Ishikawa (cell line): Measurements from ENCODE around the gene PRKCSH.

Experiments used
- CEBPB ChIP-seq: IDR thresholded peaks from 2 replicates; pipeline ENCODE4 v1.6.1; 2012
- CREB1 ChIP-seq: IDR thresholded peaks from 2 replicates; pipeline ENCODE4 v1.6.1; 2012; ENCODE audit warnings: low read depth
- EGR1 ChIP-seq: IDR thresholded peaks from 2 replicates; pipeline ENCODE4 v1.6.1; 2012
- EP300 ChIP-seq: IDR thresholded peaks from 2 replicates; pipeline ENCODE4 v1.6.1; 2012; ENCODE audit warnings: borderline replicate concordance
- FOXM1 ChIP-seq: IDR thresholded peaks from 2 replicates; pipeline ENCODE4 v1.6.1; 2012; ENCODE audit warnings: low read depth, borderline replicate concordance
- RAD21 ChIP-seq: IDR thresholded peaks from 2 replicates; pipeline ENCODE4 v1.6.1; 2012; ENCODE audit warnings: low read depth
- REST ChIP-seq: IDR thresholded peaks from 2 replicates; pipeline ENCODE4 v1.6.1; 2012; ENCODE audit warnings: low read depth, mild to moderate bottlenecking
- TAF1 ChIP-seq: IDR thresholded peaks from 2 replicates; pipeline ENCODE4 v1.6.1; 2012; ENCODE audit warnings: low read depth, mild to moderate bottlenecking
- TCF12 ChIP-seq: IDR thresholded peaks from 2 replicates; pipeline ENCODE4 v1.6.1; 2012; ENCODE audit warnings: low read depth
- TEAD4 ChIP-seq: IDR thresholded peaks from 2 replicates; pipeline ENCODE4 v1.6.1; 2012
- YY1 ChIP-seq: IDR thresholded peaks from 2 replicates; pipeline ENCODE4 v1.6.1; 2012; ENCODE audit warnings: low read depth
- ZBTB7A ChIP-seq: IDR thresholded peaks from 2 replicates; pipeline ENCODE4 v1.6.1; 2012; ENCODE audit warnings: low read depth
- TF ChIP-seq, protein P1 (sequence below): IDR thresholded peaks from 2 replicates; pipeline ENCODE4 v1.6.1; 2012
- TF ChIP-seq, protein P2 (sequence below): IDR thresholded peaks from 2 replicates; pipeline ENCODE4 v1.6.1; 2012

DNA sequence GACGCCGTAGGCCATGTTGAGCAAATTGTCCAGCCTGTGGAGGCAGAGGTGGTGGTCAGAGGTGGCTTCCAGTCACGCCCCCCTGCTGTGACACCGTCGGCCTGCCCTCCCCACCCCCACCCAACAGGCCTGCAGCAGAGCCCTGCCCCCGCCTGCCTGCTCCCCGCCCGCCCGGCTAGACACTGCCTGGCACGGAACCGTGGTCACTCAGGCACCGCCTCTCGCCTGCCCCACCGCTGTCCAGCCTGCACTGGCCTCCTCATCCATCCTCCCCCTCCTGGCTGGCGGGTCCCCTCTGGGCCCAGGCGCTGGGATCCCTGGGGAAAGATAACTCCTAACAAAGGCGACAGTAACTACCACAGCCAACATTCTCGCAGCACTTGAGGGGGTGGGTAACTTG lies 21.7 kb downstream of the PRKCSH start:
- TF ChIP-seq TEAD4 (no peak), EGR1 (no peak), REST (no peak), CEBPB (no peak), EP300 (no peak), TCF12 (no peak), RAD21 (no peak), ZBTB7A (no peak), CREB1 (no peak), TAF1 (no peak), FOXM1 (no peak), YY1 (no peak)
- TF ChIP-seq, protein P1, sequence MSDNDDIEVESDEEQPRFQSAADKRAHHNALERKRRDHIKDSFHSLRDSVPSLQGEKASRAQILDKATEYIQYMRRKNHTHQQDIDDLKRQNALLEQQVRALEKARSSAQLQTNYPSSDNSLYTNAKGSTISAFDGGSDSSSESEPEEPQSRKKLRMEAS = no peak
- TF ChIP-seq, protein P2, sequence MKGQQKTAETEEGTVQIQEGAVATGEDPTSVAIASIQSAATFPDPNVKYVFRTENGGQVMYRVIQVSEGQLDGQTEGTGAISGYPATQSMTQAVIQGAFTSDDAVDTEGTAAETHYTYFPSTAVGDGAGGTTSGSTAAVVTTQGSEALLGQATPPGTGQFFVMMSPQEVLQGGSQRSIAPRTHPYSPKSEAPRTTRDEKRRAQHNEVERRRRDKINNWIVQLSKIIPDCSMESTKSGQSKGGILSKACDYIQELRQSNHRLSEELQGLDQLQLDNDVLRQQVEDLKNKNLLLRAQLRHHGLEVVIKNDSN = no peak
